ACHN (cell line): ENCODE measurements around the gene HS6ST2.
A peak's percentile ranks its signal among the peaks of the same experiment; 100 is the strongest.
"Not testable (repeated sequence)": the region's sequence is repeated elsewhere in the genome, so short reads cannot be mapped to it uniquely, and the experiment has no call there.

ENCODE experiments used
- DNase-seq: peaks from one replicate; pipeline ENCODE4 v3.0.0-alpha.2; 2015
- in situ Hi-C: cut with HindIII; loops from 2 replicates; pipeline ENCODE4 v1.10.0; 2017; ENCODE audit warnings: low sequenced_read_pairs, low pct_ligation_motif_present, low pct_unique_long_range_greater_than_20kb

Gene HS6ST2

DNA sequence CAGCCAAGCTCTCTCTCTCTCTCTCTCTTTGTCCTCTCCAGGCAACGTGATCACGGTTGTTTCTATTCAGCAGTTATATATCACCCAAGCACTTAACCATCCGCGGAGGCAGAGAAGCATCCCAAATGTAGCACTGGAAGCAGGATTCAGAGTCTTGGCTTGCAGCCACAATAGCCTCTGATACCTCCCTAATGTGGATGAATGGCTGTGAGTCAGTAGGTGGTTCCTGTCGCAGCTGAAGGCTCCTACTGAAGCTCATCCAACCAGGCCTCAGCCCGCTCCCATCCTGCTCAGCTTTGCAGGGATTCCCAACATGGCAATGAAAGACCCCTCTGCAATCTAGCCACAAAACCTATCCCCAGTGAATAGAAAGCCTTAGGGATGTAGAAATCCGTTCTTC, 5.1 kb downstream of the HS6ST2 start:
- no peak for DNase-seq
- in situ Hi-C loops: no loop called here

- in situ Hi-C loops: no loop called here
- peak; percentile 7 for DNase-seq
Observed at GRCh38 chrX:132948648-132949260, 9.7 kb downstream of the HS6ST2 start.

DNA sequence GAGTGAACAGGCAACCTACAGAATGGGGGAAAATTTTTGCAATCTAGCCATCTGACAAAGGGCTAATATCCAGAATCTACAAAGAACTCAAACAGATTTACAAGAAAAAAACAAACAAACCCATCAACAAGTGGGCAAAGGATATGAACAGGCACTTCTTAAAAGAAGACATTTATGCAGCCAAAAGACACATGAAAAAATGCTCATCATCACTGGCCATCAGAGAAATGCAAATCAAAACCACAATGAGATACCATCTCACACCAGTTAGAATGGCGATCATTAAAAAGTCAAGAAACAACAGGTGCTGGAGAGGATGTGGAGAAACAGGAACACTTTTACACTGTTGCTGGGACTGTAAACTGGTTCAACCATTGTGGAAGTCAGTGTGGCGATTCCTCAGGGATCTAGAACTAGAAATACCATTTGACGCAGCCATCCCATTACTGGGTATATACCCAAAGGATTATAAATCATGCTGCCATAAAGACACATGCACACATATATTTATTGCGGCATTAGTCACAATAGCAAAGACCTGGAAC, 13.3 kb downstream of the HS6ST2 start:
- in situ Hi-C loops: not testable (repeated sequence)

DNA sequence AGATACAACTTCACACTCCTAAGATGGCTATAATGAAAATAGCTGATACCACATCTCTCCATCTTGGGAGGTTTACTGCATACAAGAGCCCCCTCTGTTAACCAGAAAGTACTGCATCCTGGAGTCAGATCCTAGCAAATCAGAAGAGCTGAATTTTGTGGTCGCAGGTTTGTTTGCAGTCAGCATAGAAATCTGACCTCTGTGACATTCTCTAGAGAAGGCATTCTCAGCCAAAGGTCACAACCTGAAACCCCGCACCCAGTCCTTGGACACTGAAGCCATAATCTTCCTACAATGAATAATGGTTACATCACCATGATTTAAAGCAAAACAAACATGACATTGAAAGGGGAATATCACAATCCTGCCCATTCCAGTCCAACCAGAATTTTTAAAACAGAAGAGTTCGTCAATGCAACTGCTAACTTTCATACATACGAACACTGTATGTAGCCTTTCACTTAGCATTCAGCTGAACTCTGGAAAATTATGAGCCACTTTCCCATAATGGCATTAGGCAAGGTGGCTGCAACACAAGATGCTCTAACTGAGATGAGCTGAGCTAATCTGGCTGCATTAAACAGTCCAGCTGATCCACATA, 17.6 kb downstream of the HS6ST2 start:
- DNase-seq: no peak
- in situ Hi-C loops: no loop called here

More for the DNA sequence above, 13.3 kb downstream of the HS6ST2 start:
- not testable (repeated sequence) for DNase-seq

GRCh38 chrX:132933170-132933569, 25.3 kb downstream of the HS6ST2 start:
- in situ Hi-C loops: no loop called here
- DNase-seq: no peak

- in situ Hi-C loops: no loop called here
- DNase-seq: no peak
Observed at GRCh38 chrX:132924426-132924825, 34.0 kb downstream of the HS6ST2 start.

GRCh38 chrX:132918523-132918922, 39.9 kb downstream of the HS6ST2 start:
- in situ Hi-C loops: no loop called here
- no peak for DNase-seq

- DNase-seq: no peak
- in situ Hi-C loops: no loop called here
Observed at GRCh38 chrX:132916349-132916748, 42.1 kb downstream of the HS6ST2 start.

GRCh38 chrX:132909643-132910042, 48.8 kb downstream of the HS6ST2 start:
- DNase-seq: no peak
- in situ Hi-C loops: no loop called here

GRCh38 chrX:132908891-132909290, 49.5 kb downstream of the HS6ST2 start:
- DNase-seq: no peak

DNA sequence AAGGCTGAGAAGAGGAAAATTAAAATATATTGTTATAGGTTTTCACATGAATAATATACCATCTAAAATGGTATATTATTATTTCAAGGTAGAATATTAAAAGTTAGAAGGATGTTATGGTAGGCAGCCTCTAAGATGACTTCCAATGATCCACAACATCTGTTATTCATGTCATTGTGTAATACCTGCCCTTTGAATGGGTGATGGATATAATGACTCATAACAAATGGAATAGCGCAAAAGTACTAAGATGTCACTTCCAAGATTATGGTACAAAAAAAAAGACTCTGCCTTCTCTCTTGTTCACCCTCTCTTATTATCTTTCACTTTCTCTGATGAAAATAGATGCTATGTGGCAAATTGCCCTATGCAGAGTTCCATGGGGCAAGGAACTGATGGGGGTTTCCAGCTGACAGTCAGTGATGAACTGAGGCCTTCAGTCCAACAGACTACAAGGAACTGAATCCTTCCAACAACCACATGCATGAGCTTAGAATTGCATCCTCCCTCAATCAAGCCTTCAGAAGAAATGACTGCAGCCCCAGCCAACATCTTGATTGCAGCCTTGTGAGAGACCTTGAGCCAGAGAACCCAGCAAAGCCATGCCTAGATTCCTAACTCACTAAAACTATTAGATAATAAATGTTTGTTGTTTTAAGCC, 57.7 kb downstream of the HS6ST2 start:
- DNase-seq: no peak
- in situ Hi-C loops: no loop called here

More at GRCh38 chrX:132908891-132909290, 49.5 kb downstream of the HS6ST2 start:
- in situ Hi-C loops: no loop called here

DNA sequence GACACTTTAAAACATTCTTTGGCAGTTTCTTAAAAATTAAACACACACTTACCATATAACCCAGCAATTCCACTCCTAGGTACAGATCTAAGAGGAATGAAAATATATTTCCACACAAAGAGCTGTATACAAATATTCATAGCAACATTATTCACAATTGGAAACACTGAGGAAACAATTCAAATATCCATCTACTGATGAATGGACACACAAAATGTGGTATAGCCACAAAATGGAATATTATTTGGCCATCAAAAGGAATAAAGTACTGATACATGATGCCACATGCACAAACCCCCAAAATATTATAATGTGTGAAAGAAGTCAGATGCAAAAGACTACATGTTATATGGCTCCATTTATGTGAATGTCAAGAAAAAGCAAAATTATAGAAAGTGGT, 70.9 kb downstream of the HS6ST2 start:
- in situ Hi-C loops: no loop called here
- no peak for DNase-seq

DNA sequence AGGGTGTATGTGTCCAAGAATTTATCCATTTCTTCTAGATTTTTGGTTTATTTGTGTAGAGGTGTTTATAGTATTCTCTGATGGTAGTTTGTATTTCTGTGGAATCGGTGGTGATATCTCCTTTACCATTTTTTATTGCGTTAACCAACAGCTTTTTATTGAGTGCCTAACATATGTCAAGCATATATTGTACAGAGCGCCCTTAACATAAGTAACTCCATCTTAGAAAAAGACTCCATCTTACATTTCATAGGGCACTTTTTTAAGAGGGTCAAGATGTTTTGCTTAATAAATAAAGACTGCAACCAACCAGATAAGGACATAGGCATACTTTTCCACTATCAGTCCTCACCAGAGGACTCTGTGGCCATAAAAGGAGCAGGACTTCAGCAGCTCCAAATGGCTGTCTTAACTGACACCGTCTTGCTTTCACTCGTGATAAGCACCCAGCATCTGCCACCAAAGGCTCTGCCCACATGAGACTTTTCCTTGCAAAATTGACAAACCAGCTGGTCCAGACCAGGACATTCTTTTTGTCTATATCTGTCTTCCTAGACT, 75.0 kb downstream of the HS6ST2 start:
- no peak for DNase-seq
- in situ Hi-C loops: no loop called here

DNA sequence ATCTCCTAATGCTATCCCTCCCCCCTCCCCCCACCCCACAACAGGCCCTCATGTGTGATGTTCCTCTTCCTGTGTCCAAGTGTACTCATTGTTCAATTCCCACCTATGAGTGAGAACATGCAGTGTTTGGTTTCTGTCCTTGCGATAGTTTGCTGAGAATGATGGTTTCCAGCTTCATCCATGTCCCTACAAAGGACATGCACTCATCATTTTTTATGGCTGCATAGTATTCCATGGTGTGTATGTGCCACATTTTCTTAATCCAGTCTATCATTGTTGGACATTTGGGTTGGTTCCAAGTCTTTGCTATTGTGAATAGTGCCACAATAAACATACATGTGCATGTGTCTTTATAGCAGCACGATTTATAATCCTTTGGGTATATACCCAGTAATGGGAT, 77.7 kb downstream of the HS6ST2 start:
- in situ Hi-C loops: not testable (repeated sequence)

DNA sequence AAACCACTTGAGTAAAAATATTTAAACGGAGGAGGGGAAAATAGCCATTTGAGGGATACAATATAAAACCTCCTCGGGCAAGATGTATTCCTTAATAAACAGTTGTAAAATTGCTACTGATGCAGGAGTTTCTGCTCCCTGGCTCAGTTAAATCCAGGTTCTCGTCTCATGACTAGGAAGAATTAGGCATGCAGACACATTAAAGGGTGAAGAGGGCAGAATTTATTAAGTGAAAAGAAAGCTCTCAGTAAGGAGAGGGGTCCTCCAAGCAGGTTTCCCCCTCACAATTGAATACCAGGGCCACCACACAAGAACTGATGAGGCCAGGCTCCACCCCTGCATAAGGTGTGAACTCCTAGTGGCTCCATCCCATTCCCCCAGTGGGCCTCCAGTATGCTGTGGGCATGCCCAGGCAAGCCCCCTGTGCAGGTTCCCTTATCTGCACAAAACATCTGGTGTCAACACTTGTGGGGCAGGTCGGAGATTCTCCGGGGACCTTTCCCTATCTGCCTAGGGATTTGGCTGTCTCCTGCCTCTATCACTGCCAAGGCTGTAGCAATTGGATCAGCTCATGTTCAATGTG, 80.4 kb downstream of the HS6ST2 start:
- in situ Hi-C loops: no loop called here
- no peak for DNase-seq

More for the DNA sequence above, 77.7 kb downstream of the HS6ST2 start:
- not testable (repeated sequence) for DNase-seq

GRCh38 chrX:132876523-132877338, 81.7 kb downstream of the HS6ST2 start:
- DNase-seq: no peak
- in situ Hi-C loops: no loop called here

DNA sequence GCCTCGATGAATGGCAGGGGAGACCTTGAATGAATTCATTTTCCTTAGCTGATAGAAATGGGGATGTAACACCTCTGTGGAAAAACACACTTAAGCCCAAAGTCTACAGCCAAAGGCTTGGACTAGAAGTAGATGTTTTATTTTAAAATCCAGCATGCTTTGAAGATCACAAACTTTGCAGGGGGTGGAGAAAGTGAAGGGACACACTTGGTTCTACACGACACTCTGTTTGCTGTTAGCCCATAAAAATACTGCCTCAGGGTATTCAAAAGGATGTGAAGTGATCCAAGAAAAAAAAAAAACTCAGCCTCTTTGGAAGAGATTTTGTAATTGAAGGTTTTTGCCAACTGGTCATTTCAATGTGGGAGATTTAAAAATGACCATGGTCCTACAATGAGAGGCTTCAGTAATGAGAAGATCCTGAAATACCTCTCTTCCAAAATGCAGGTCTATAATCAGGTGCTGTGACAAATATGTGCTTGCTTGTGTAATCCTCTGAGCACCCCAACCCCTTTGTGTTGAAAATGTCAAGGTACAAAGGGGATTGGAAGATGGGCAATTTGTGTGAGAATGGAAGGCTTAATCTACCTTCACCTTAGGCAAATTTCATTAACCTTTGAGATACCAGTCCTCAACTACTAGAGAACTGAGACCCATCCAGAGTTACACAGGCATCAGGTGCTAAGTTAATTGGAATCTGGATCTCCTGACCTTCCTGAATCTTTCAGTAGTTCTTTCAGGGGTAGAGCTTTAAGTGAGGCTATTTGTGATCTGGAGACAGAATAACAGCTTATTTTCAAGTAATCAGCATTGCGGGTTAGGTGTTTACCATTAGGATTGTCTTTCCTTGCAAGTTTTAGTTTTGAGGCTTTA, 82.5 kb downstream of the HS6ST2 start:
- no peak for DNase-seq
- in situ Hi-C loops: no loop called here
